Endodermal cell (in vitro differentiated cells): Measurements from ENCODE around the gene ZP1. TPM values are rescaled to one million over a fixed set of nuclear protein-coding genes. Genes with fewer than 3 reads are reported as not detected.

Source experiments
- DNase-seq: peaks from one replicate; pipeline ENCODE4 v3.0.0-alpha.2; 2017
- H3K27ac ChIP-seq: 2 replicates; pipeline ENCODE4 v1.5.1; 2013; ENCODE audit warnings: mild to moderate bottlenecking, low read depth, low read length, moderate library complexity
- H3K27me3 ChIP-seq: 2 replicates; pipeline ENCODE4 v1.6.1; 2013; ENCODE audit warnings: mild to moderate bottlenecking, low read length, moderate library complexity; ENCODE audit not compliant: insufficient read depth, control insufficient read depth, poor library complexity, severe bottlenecking
- H3K36me3 ChIP-seq: 2 replicates; pipeline ENCODE4 v1.7.0; 2013; ENCODE audit warnings: mild to moderate bottlenecking, low read length, moderate library complexity; ENCODE audit not compliant: control insufficient read depth, insufficient read depth
- H3K4me1 ChIP-seq: one replicate; pipeline ENCODE4 v1.7.0; 2013; ENCODE audit warnings: low read length; ENCODE audit not compliant: control insufficient read depth, insufficient read depth
- H3K4me3 ChIP-seq: 2 replicates; pipeline ENCODE4 v1.5.1; 2013; ENCODE audit warnings: mild to moderate bottlenecking, low read length, moderate library complexity
- H3K9ac ChIP-seq: 2 replicates; pipeline ENCODE4 v1.6.1; 2013; ENCODE audit warnings: mild to moderate bottlenecking, low read length, moderate library complexity; ENCODE audit not compliant: poor library complexity, severe bottlenecking; ENCODE audit errors: extremely low read depth
- H3K9me3 ChIP-seq: 2 replicates; pipeline ENCODE4 v1.6.1; 2013; ENCODE audit warnings: mild to moderate bottlenecking, low read length, moderate library complexity; ENCODE audit not compliant: control insufficient read depth
- H3K27ac Mint-ChIP-seq: 2 replicates; pipeline ENCODE4 v1.8.0; 2020; ENCODE audit warnings: mixed read lengths
- H3K27me3 Mint-ChIP-seq: 2 replicates; pipeline ENCODE4 v1.8.0; 2021; ENCODE audit warnings: mild to moderate bottlenecking, mixed read lengths; ENCODE audit not compliant: insufficient read depth
- H3K36me3 Mint-ChIP-seq: 2 replicates; pipeline ENCODE4 v1.8.0; 2020; ENCODE audit warnings: low read depth, mixed read lengths
- H3K4me1 Mint-ChIP-seq: 2 replicates; pipeline ENCODE4 v1.8.0; 2020; ENCODE audit warnings: mixed read lengths
- H3K4me3 Mint-ChIP-seq: 2 replicates; pipeline ENCODE4 v1.8.0; 2020; ENCODE audit warnings: mild to moderate bottlenecking, moderate library complexity, mixed read lengths
- H3K9me3 Mint-ChIP-seq: 2 replicates; pipeline ENCODE4 v1.8.0; 2020; ENCODE audit warnings: mild to moderate bottlenecking, mixed read lengths
- CTCF ChIP-seq: fragments of 200-600 bp; sonication (generic); conservative IDR thresholded peaks from 2 replicates; pipeline ENCODE4 v1.5.0; 2021; ENCODE audit warnings: antibody characterized with exemption, mild to moderate bottlenecking
- WGBS, 2 experiments: methylation state at CpG; one replicate each; pipeline versions ENCODE4 v1.1.5 to v1.1.7; 2013; ENCODE audit warnings: missing lambda C conversion rate in 2 of 2, mixed read lengths in 1 of 2; ENCODE audit not compliant: insufficient coverage in 1 of 2, insufficient read length in 1 of 2; 5-methylcytosine and 5-hydroxymethylcytosine counted together
- total RNA-seq, 2 donors: library from RNA; stranded (reverse); fragmentation: NEBNext Ultra II Directional in 1 of 2; extraction: Animal tissue kit (Norgen Biotek cat#: 25700) in 1 of 2; gene quantifications; 2 replicates in 1 of 2; 3 replicates in 1 of 2; pipeline ENCODE4 v1.2.1, GENCODE V29; 2021

ZP1 gene
- total RNA-seq, 2 donors from 2014 or later, result not detected

- WGBS, 2 experiments, result 93 to 100% methylated on average over 6 to 11 of the region's 11 CpGs
- peaks cover 43% of the 10 kb centered on the region for H3K4me1 Mint-ChIP-seq
- no peaks in the 10 kb centered on the region for H3K9me3 ChIP-seq
- H3K27me3 ChIP-seq, result no peaks in the 10 kb centered on the region
- peaks cover 33% of the 10 kb centered on the region for H3K36me3 ChIP-seq
- no peak for TF ChIP-seq CTCF
- H3K4me1 ChIP-seq, result peaks cover 16% of the 10 kb centered on the region
- H3K4me3 ChIP-seq, result no peak overlapping the region
- H3K9ac ChIP-seq, result no peak overlapping the region
- H3K27ac Mint-ChIP-seq, result no peak overlapping the region
- no peaks in the 10 kb centered on the region for H3K9me3 Mint-ChIP-seq
- peaks cover 10% of the 10 kb centered on the region for H3K27me3 Mint-ChIP-seq
- no peak overlapping the region for H3K4me3 Mint-ChIP-seq
- DNase-seq, result no peak
- no peak overlapping the region for H3K27ac ChIP-seq
- H3K36me3 Mint-ChIP-seq, result peaks cover 37% of the 10 kb centered on the region
Observed at GRCh38 chr11:60921259-60921658, 53.9 kb downstream of the ZP1 start.

- Mint-ChIP-seq H3K4me3 (no peak overlapping the region), H3K27me3 (peaks cover 10% of the 10 kb centered on the region), H3K9me3 (no peaks in the 10 kb centered on the region), H3K27ac (no peak overlapping the region), H3K36me3 (peaks cover 41% of the 10 kb centered on the region), H3K4me1 (peaks cover 37% of the 10 kb centered on the region)
- H3K4me1 ChIP-seq, result peaks cover 10% of the 10 kb centered on the region
- no peak overlapping the region for H3K9ac ChIP-seq
- H3K27me3 ChIP-seq, result no peaks in the 10 kb centered on the region
- peaks cover 33% of the 10 kb centered on the region for H3K36me3 ChIP-seq
- no peak overlapping the region for H3K27ac ChIP-seq
- 88 to 95% methylated on average over 18 to 23 of the region's 23 CpGs for WGBS, 2 experiments
- no peak for DNase-seq
- no peak overlapping the region for H3K4me3 ChIP-seq
- no peak for TF ChIP-seq CTCF
- H3K9me3 ChIP-seq, result no peaks in the 10 kb centered on the region
Observed at GRCh38 chr11:60921777-60922335, 54.5 kb downstream of the ZP1 start.

GRCh38 chr11:60922906-60923305, 55.6 kb downstream of the ZP1 start:
- Mint-ChIP-seq H3K27ac (no peak overlapping the region), H3K4me3 (no peak overlapping the region), H3K9me3 (no peaks in the 10 kb centered on the region), H3K4me1 (peaks cover 29% of the 10 kb centered on the region), H3K27me3 (peaks cover 10% of the 10 kb centered on the region), H3K36me3 (peaks cover 47% of the 10 kb centered on the region)
- DNase-seq, result no peak
- H3K27ac ChIP-seq, result no peak overlapping the region
- WGBS, 2 experiments, result 87% methylated on average over 5 of the region's 6 CpGs; no CpG with 5 or more reads in 1 of the 2 experiments
- H3K36me3 ChIP-seq, result peaks cover 33% of the 10 kb centered on the region
- no peaks in the 10 kb centered on the region for H3K9me3 ChIP-seq
- H3K4me1 ChIP-seq, result peaks cover 8% of the 10 kb centered on the region
- no peak overlapping the region for H3K4me3 ChIP-seq
- no peak for TF ChIP-seq CTCF
- H3K27me3 ChIP-seq, result no peaks in the 10 kb centered on the region
- no peak overlapping the region for H3K9ac ChIP-seq
